GM19193 (cell line): Measurements from ENCODE around the gene FLNC.

Source experiments
- POLR2A ChIP-seq: IDR thresholded peaks from 4 replicates; pipeline ENCODE4 v1.6.1; 2011; ENCODE audit not compliant: insufficient read depth, insufficient read length; ENCODE audit errors: extremely low read depth

Gene FLNC

DNA sequence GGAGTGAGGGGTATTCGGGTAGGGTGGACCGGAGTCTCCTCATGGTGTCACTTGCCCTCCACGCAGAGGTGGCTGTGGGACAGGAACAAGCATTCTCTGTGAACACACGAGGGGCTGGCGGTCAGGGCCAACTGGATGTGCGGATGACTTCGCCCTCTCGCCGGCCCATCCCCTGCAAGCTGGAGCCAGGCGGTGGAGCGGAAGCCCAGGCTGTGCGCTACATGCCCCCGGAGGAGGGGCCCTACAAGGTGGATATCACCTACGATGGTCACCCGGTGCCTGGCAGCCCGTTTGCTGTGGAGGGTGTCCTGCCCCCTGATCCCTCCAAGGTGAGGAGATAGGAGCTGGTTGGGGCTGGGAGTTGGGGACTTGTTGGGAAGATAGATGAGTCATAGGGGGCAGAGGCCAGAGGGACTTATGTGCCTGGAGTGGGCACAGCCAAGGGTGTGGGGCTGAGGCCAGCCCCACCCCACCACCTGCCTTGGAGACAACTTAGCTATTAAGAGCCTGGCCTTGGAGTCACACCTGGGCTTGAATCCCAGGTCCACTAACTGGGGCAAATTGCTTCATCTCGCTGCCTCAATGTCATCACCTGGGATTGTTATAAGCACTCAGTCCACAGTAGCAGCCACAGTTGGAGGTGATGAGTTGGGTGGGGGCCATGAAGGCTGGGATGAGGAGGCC, 13.9 kb downstream of the FLNC start:
- TF ChIP-seq POLR2A: no peak

DNA sequence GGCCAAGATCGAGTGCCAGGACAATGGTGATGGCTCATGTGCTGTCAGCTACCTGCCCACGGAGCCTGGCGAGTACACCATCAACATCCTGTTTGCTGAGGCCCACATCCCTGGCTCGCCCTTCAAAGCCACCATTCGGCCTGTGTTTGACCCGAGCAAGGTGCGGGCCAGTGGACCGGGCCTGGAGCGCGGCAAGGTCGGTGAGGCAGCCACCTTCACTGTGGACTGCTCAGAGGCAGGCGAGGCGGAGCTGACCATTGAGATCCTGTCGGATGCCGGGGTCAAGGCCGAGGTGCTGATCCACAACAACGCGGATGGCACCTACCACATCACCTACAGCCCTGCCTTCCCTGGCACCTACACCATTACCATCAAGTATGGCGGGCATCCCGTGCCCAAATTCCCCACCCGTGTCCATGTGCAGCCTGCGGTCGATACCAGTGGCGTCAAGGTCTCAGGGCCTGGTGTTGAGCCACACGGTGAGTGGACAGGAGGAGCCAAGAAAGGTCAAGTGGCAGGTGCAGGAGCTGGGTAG, 14.6 kb downstream of the FLNC start:
- TF ChIP-seq POLR2A: no peak

DNA sequence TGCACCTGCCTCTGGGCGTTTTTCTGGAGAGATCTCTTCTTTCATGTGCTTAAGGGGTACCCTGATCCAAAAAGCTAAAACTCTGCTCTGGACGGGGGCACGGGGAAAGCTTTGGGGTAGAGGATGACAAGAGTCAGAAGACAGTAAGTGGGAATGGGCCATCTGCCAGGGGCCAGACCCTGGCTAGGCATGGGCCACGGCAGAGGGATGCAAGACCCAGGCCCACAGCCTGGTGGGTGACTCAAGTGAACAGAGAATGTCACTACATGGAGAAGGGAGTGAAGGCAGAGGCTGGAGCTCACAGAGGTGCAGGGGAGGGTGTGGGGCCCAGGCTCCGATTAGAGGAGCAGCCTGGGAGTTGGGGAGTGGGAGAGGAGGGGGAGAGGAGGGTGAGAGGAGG, 15.3 kb downstream of the FLNC start:
- TF ChIP-seq POLR2A: no peak

DNA sequence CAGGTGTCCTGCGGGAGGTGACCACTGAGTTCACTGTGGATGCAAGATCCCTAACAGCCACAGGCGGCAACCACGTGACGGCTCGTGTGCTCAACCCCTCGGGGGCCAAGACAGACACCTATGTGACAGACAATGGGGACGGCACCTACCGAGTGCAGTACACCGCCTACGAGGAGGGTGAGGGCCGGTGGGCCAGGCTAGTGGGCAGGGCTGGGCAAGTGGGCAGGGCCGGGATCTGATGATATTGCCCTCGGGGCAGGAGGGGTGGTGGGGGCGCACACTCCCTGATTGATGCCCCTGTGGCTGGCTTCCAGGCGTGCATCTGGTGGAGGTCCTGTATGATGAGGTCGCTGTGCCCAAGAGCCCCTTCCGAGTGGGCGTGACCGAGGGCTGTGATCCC, 15.8 kb downstream of the FLNC start:
- TF ChIP-seq POLR2A: no peak

DNA sequence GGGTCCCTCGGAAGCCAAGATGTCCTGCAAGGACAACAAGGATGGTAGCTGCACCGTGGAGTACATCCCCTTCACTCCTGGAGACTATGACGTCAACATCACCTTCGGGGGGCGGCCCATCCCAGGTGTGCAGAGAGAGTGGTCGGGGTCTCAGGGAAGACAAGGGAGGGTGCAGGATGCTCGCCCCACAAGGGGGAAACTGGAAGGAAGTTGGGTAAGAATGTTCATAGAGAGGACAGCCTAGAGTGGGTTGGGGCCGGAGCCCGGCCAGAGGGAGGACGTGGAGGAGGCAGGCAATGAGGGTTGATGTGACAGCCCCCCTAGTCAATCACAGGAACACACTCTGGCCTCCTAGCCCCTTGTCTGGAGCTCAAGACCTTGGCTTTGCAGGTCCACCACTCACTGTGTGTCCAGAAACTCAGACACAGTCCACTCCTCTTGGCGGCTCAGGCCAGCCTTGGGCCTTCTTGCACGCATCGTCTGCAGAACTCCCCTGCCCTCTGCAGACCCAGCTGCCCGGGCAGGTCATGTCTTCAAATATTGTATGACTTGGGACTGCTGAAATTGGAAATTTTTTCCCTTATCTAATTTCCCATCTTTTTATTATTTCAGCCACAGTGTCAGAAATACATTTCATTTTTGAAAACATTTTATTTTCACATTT, 16.7 kb downstream of the FLNC start:
- TF ChIP-seq POLR2A: no peak

DNA sequence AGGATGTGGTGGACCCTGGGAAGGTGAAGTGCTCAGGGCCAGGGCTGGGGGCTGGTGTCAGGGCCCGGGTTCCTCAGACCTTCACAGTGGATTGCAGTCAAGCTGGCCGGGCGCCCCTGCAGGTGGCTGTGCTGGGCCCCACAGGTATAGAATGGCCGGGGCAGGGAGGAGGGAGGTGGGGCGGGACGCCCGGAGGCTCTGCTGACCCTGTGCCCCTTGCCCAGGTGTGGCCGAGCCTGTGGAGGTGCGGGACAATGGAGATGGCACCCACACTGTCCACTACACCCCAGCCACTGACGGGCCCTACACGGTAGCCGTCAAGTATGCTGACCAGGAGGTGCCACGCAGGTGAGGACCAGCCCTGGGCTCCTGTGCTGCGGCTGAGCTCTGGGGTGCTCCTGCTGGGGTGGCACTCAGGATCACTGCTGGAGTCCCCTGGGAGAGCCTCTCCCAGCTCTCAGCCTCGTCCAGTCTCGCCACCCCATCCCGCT, 17.6 kb downstream of the FLNC start:
- TF ChIP-seq POLR2A: no peak

DNA sequence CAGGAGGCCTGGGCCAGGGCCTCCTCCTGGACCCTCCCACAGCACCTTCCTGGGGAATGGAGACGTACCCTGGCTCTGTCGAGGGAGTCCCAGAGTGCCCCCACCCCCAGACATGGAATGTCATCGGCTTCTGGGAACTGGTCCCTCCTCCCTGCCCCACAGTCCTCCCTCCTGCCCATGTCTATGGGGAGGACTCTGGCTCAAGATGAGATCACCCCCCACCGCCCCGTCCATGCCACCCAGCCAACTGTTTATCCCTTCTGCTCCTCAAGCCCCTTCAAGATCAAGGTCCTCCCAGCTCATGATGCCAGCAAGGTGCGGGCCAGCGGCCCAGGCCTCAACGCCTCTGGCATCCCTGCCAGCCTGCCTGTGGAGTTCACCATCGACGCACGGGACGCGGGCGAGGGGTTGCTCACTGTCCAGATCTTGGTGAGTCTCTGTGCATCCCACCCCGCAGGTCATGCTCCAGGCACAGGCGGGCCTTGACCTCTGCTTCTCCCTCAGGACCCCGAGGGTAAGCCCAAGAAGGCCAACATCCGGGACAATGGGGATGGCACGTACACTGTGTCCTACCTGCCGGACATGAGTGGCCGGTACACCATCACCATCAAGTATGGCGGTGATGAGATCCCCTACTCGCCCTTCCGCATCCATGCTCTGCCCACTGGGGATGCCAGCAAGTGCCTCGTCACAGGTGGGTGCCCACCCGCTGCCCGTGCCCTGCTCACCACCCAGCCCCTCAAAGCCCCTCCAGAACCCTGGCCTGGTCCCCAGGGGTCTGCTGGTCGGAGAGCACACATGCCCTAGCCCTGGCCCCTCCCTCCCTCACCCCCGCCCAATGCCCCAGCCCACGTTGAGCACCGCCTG, 18.3 kb downstream of the FLNC start:
- TF ChIP-seq POLR2A: no peak

DNA sequence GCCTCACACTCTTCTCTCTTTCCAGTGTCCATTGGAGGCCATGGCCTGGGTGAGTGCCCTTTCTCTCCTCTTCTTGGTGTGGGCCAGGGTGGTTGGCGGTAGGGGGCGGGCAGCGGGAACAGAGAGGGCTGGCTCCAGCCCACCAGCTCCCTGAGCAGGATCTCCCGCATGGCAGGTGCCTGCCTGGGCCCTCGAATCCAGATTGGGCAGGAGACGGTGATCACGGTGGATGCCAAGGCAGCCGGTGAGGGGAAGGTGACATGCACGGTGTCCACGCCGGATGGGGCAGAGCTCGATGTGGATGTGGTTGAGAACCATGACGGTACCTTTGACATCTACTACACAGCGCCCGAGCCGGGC, 18.9 kb downstream of the FLNC start:
- no peak for TF ChIP-seq POLR2A

DNA sequence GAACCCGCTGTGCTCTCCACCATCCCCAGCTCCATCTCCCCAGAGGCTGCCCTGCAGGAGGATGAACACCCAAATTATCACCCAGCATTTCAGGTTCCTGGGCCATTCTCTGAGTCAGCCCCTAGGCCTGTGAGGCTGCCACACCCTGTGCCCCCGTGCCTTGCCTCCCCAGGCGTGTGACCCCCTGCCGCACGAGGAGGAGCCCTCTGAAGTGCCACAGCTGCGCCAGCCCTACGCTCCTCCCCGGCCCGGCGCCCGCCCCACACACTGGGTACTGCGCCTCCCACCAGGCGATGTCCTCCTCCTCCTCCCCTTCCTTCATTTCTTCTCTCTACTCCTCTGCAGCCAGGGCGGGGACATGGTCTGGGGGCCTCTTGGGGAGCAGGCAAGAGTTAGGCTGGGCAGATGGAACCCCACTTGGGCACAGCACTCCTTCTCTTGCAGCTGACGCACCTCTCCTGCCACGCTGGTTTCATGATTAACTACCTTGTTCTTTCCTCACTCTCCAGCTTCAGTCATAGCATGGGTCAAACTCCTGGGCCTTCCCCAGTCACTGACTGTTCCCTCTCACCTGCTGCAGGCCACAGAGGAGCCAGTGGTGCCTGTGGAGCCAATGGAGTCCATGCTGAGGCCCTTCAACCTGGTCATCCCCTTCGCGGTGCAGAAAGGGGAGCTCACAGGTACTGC, 19.7 kb downstream of the FLNC start:
- no peak for TF ChIP-seq POLR2A

DNA sequence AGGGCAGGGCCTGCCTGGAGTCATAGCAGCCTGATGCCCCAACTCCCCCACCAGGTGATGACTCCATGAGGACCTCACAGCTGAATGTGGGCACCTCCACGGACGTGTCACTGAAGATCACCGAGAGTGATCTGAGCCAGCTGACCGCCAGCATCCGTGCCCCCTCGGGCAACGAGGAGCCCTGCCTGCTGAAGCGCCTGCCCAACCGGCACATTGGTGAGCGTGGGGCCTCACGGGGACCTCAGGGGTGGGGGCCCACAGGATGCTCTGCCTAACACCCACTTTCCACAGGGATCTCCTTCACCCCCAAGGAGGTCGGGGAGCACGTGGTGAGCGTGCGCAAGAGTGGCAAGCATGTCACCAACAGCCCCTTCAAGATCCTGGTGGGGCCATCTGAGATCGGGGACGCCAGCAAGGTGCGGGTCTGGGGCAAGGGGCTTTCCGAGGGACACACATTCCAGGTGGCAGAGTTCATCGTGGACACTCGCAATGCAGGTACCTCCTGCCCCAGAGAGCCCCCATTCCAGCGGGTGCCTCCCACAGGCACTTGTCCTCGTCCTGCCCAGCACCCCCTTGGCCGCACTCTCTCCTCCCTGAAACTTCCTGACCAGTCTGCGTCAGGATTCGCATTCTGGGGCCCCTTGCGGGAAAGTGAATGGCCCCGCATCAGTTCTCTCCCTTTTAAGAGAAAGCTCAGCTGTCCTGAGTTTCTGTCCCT, 22.5 kb downstream of the FLNC start:
- no peak for TF ChIP-seq POLR2A

DNA sequence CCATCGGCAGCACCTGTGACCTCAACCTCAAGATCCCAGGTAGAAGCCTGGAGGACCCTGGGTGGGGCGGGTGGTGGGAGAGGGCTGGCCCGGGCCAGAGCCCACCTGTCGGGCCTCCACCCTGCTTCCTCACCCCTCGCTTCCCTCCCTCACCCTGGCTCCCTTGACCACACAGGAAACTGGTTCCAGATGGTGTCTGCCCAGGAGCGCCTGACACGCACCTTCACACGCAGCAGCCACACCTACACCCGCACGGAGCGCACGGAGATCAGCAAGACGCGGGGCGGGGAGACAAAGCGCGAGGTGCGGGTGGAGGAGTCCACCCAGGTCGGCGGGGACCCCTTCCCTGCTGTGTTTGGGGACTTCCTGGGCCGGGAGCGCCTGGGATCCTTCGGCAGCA, 23.6 kb downstream of the FLNC start:
- no peak for TF ChIP-seq POLR2A

DNA sequence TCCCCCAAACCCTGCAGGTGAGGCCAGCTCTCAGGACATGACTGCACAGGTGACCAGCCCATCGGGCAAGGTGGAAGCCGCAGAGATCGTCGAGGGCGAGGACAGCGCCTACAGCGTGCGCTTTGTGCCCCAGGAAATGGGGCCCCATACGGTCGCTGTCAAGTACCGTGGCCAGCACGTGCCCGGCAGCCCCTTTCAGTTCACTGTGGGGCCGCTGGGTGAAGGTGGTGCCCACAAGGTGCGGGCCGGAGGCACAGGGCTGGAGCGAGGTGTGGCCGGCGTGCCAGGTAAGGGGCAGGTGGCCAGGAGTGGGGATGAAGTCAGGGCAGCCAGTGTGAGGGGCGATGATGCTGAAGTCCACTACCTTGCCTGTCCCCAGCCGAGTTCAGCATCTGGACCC, 24.2 kb downstream of the FLNC start:
- no peak for TF ChIP-seq POLR2A

DNA sequence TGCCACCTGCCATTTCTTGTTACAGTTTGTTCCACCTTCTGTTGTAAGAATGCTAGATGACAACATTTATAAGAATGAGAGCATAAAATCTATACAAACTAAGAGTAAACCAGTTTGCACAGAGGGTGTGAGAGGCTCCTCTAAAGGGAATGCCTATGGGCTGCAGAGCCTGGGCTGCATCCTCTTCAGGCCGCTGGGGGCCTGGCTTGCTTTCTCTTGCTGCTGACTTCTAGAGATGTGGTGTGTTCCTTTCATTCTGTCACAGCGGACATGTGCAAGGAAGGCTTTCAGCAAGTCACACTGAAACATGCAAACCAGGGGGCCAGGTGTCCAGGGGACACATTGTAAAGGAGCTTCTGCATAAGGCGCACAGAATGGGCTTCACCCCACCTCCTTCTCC, 25.4 kb downstream of the FLNC start:
- TF ChIP-seq POLR2A: no peak
